ENCODE data around the gene TXNL1.

DNA sequence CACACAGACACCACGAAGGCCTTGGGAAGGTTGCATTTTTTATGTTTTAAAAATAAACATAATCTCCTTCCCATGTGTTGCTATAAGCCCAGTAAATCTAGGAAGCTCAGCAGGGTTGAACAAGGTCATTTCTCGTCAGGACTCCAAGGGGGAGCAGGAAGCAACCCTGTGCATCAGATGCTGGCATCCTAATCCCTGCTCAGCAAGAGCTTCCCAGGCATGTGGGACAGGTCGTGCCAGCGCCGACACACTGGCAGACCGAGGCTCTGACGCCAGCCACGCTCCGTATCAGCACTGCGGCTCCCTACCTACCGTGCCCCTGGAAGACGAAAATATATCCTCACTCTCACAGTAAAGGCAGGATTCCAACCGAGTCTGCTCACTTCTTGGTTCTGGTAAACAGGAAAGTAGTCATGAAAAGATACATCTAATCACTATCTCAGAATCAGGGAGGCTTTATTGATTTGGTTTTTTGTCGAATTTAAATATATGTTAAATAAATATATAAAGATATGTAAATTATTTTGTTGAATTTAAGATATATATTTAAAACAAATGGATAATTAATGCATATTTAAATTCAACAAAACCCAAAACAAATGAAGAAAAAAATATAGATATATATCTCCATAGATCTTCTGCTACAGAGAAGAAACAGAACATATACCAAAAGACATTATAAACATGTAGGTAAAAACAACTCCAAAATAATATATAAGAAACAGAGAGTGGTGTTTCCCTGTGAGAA is 61.4 kb downstream of the TXNL1 start:
- TF ChIP-seq POLR2A (IDR thresholded peaks at IDR 0.05) (no peak), CTCF (IDR thresholded peaks at IDR 0.05) (no peak)
